ENCODE results near the gene FAF1. TPM values are rescaled to one million over a fixed set of nuclear protein-coding genes. Genes with fewer than 3 reads are reported as not detected.

Gene FAF1
- total RNA-seq, 2 experiments from 2014 or later: 64.5 to 73.1 TPM

GRCh38 chr1:50453266-50453665 is 506.8 kb downstream of the FAF1 start:
- Mint-ChIP-seq H3K27me3 (no peaks in the 10 kb centered on the region), H3K36me3 (ENCODE audit: low read depth) (peaks cover 5% of the 10 kb centered on the region), H3K4me1 (peaks cover 14% of the 10 kb centered on the region), H3K4me3 (no peak overlapping the region), H3K9me3 (ENCODE audit: low read depth) (no peaks in the 10 kb centered on the region), H3K27ac (no peak overlapping the region)
- ChIA-PET CTCF (no interaction called here), POLR2A (no interaction called here)
- DNase-seq (no peak), ATAC-seq (no peak)
- intact Hi-C loops (cut with DNase I, micrococcal nuclease): no loop called here

- peaks cover 5% of the 10 kb centered on the region for H3K36me3 Mint-ChIP-seq (ENCODE audit: low read depth)
- POLR2A ChIA-PET: no interaction called here
- no peak overlapping the region for H3K4me3 Mint-ChIP-seq
- DNase-seq (no peak), ATAC-seq (no peak)
- no peak overlapping the region for H3K27ac Mint-ChIP-seq
- CTCF ChIA-PET: no interaction called here
- H3K9me3 Mint-ChIP-seq (ENCODE audit: low read depth): no peaks in the 10 kb centered on the region
- intact Hi-C loops (cut with DNase I, micrococcal nuclease): no loop called here
- peaks cover 14% of the 10 kb centered on the region for H3K4me1 Mint-ChIP-seq
- no peaks in the 10 kb centered on the region for H3K27me3 Mint-ChIP-seq
Observed at GRCh38 chr1:50452700-50453099, 507.4 kb downstream of the FAF1 start.

- H3K27me3 Mint-ChIP-seq: no peaks in the 10 kb centered on the region
- ATAC-seq (peak; percentile 57), DNase-seq (peak; percentile 9)
- peaks cover 5% of the 10 kb centered on the region for H3K36me3 Mint-ChIP-seq (ENCODE audit: low read depth)
- H3K9me3 Mint-ChIP-seq (ENCODE audit: low read depth): no peaks in the 10 kb centered on the region
- ChIA-PET CTCF (interaction anchor here (0.7 kb wide), 1 partner anchor 174 kb away, joined by 3 read pairs; no protein-coding TSS in a partner anchor), POLR2A (no interaction called here)
- no peak overlapping the region for H3K27ac Mint-ChIP-seq
- H3K4me1 Mint-ChIP-seq: peaks cover 14% of the 10 kb centered on the region
- no peak overlapping the region for H3K4me3 Mint-ChIP-seq
- intact Hi-C loops (cut with DNase I, micrococcal nuclease): no loop called here
Observed at GRCh38 chr1:50450861-50451653, 509.0 kb downstream of the FAF1 start.

GRCh38 chr1:50447961-50448360 is 512.1 kb downstream of the FAF1 start:
- POLR2A ChIA-PET: no interaction called here
- Mint-ChIP-seq H3K27ac (no peak overlapping the region), H3K27me3 (no peaks in the 10 kb centered on the region), H3K4me1 (peaks cover 12% of the 10 kb centered on the region), H3K4me3 (no peak overlapping the region), H3K36me3 (ENCODE audit: low read depth) (peaks cover 2% of the 10 kb centered on the region), H3K9me3 (ENCODE audit: low read depth) (no peaks in the 10 kb centered on the region)
- no peak for DNase-seq
- CTCF ChIA-PET: interaction anchor here (0.7 to 1.0 kb wide), 2 partner anchors 19 to 69 kb away, joined by 3 to 4 read pairs; no protein-coding TSS in a partner anchor
- no peak for ATAC-seq
- intact Hi-C loops (cut with DNase I, micrococcal nuclease): no loop called here

- no peak for ATAC-seq
- H3K27ac Mint-ChIP-seq: no peak overlapping the region
- CTCF ChIA-PET: no interaction called here
Observed at GRCh38 chr1:50441183-50441582, 518.9 kb downstream of the FAF1 start.

GRCh38 chr1:50438945-50439344 is 521.1 kb downstream of the FAF1 start:
- DNase-seq: no peak
- H3K4me1 Mint-ChIP-seq: no peaks in the 10 kb centered on the region
- ChIA-PET POLR2A (no interaction called here), CTCF (no interaction called here)
- no peak overlapping the region for H3K27ac Mint-ChIP-seq
- no peaks in the 10 kb centered on the region for H3K9me3 Mint-ChIP-seq (ENCODE audit: low read depth)
- intact Hi-C loops (cut with DNase I, micrococcal nuclease): no loop called here
- no peak overlapping the region for H3K4me3 Mint-ChIP-seq
- H3K36me3 Mint-ChIP-seq (ENCODE audit: low read depth): peaks cover 14% of the 10 kb centered on the region
- no peak for ATAC-seq
- H3K27me3 Mint-ChIP-seq: no peaks in the 10 kb centered on the region

More at GRCh38 chr1:50441183-50441582, 518.9 kb downstream of the FAF1 start:
- intact Hi-C loops (cut with DNase I, micrococcal nuclease): no loop called here
- Mint-ChIP-seq H3K36me3 (ENCODE audit: low read depth) (peaks cover 14% of the 10 kb centered on the region), H3K4me1 (no peaks in the 10 kb centered on the region), H3K27me3 (no peaks in the 10 kb centered on the region), H3K9me3 (ENCODE audit: low read depth) (no peaks in the 10 kb centered on the region), H3K4me3 (no peak overlapping the region)
- POLR2A ChIA-PET: no interaction called here
- DNase-seq: no peak

- CTCF ChIA-PET: no interaction called here
- Mint-ChIP-seq H3K27me3 (peaks cover 2% of the 10 kb centered on the region), H3K4me1 (no peaks in the 10 kb centered on the region), H3K36me3 (ENCODE audit: low read depth) (peaks cover 10% of the 10 kb centered on the region), H3K9me3 (ENCODE audit: low read depth) (no peaks in the 10 kb centered on the region), H3K27ac (no peak overlapping the region), H3K4me3 (no peak overlapping the region)
- ATAC-seq (no peak), DNase-seq (no peak)
- intact Hi-C loops (cut with DNase I, micrococcal nuclease): no loop called here
- POLR2A ChIA-PET: no interaction called here
Observed at GRCh38 chr1:50436489-50436888, 523.6 kb downstream of the FAF1 start.

GRCh38 chr1:50430010-50430405 is 530.1 kb downstream of the FAF1 start:
- Mint-ChIP-seq H3K27ac (no peak overlapping the region), H3K36me3 (ENCODE audit: low read depth) (no peaks in the 10 kb centered on the region), H3K4me1 (peaks cover 21% of the 10 kb centered on the region), H3K4me3 (no peak overlapping the region), H3K9me3 (ENCODE audit: low read depth) (no peaks in the 10 kb centered on the region), H3K27me3 (peaks cover 56% of the 10 kb centered on the region)
- ATAC-seq: no peak
- POLR2A ChIA-PET: no interaction called here
- no peak for DNase-seq
- intact Hi-C loops (cut with DNase I, micrococcal nuclease): no loop called here
- CTCF ChIA-PET: interaction anchor here (0.6 to 1.2 kb wide), 2 partner anchors 18 to 885 kb away, joined by 3 to 4 read pairs; no protein-coding TSS in a partner anchor

GRCh38 chr1:50427818-50428779 is 532.0 kb downstream of the FAF1 start:
- H3K4me3 Mint-ChIP-seq: no peak overlapping the region

GRCh38 chr1:50427086-50427817 is 532.8 kb downstream of the FAF1 start:
- Mint-ChIP-seq H3K4me1 (peaks cover 42% of the 10 kb centered on the region), H3K36me3 (ENCODE audit: low read depth) (no peaks in the 10 kb centered on the region), H3K27me3 (peaks cover 78% of the 10 kb centered on the region), H3K4me3 (peak overlapping the region; percentile 9), H3K27ac (no peak overlapping the region), H3K9me3 (ENCODE audit: low read depth) (no peaks in the 10 kb centered on the region)
- ATAC-seq (no peak), DNase-seq (peak; percentile 10)
- intact Hi-C loops (cut with DNase I, micrococcal nuclease): loop anchor here in 1 of 2 experiments (1.0 to 5.0 kb wide), 2 partner anchors 10 to 540 kb away; no protein-coding TSS in a partner anchor
- ChIA-PET CTCF (no interaction called here), POLR2A (no interaction called here)

More at GRCh38 chr1:50427818-50428779, 532.0 kb downstream of the FAF1 start:
- DNase-seq: peak; percentile 19
- ChIA-PET POLR2A (no interaction called here), CTCF (no interaction called here)
- peaks cover 69% of the 10 kb centered on the region for H3K27me3 Mint-ChIP-seq
- no peak overlapping the region for H3K27ac Mint-ChIP-seq
- intact Hi-C loops (cut with DNase I, micrococcal nuclease): loop anchor here in 1 of 2 experiments (1.0 to 5.0 kb wide), 2 partner anchors 11 to 539 kb away; no protein-coding TSS in a partner anchor
- ATAC-seq: no peak
- H3K9me3 Mint-ChIP-seq (ENCODE audit: low read depth): no peaks in the 10 kb centered on the region
- no peaks in the 10 kb centered on the region for H3K36me3 Mint-ChIP-seq (ENCODE audit: low read depth)
- peaks cover 35% of the 10 kb centered on the region for H3K4me1 Mint-ChIP-seq

- Mint-ChIP-seq H3K27me3 (peaks cover 83% of the 10 kb centered on the region), H3K4me3 (no peak overlapping the region), H3K36me3 (ENCODE audit: low read depth) (no peaks in the 10 kb centered on the region), H3K4me1 (peaks cover 47% of the 10 kb centered on the region), H3K27ac (no peak overlapping the region), H3K9me3 (ENCODE audit: low read depth) (no peaks in the 10 kb centered on the region)
- no peak for ATAC-seq
- intact Hi-C loops (cut with DNase I, micrococcal nuclease): loop anchor here in 1 of 2 experiments (1.0 to 5.0 kb wide), 2 partner anchors 9 to 541 kb away; no protein-coding TSS in a partner anchor
- CTCF ChIA-PET: no interaction called here
- POLR2A ChIA-PET: no interaction called here
- DNase-seq: peak; percentile 19
Observed at GRCh38 chr1:50426702-50427085, 533.4 kb downstream of the FAF1 start.
